Stimulated activated memory B cell treated with anti-CD40 and anti-IgM and Interleukin-4, amounts not matched to agents 10 μg/mL and 1 μg/mL and 100 μg/mL, for 72 hours (primary cell): Measurements from ENCODE around the gene NUP37.

ENCODE experiments used
- ATAC-seq: fragments of 150-1000 bp; cut with Tn5 transposase; 2 replicates; pipeline ENCODE4 v1.10.0; 2021
- H3K27ac Mint-ChIP-seq: one replicate; pipeline ENCODE4 v1.8.0; 2022; ENCODE audit warnings: mild to moderate bottlenecking, mixed read lengths
- H3K27me3 Mint-ChIP-seq: one replicate; pipeline ENCODE4 v1.8.0; 2022; ENCODE audit warnings: mixed read lengths
- H3K36me3 Mint-ChIP-seq: one replicate; pipeline ENCODE4 v1.8.0; 2022; ENCODE audit warnings: mixed read lengths
- H3K4me1 Mint-ChIP-seq: one replicate; pipeline ENCODE4 v1.8.0; 2022; ENCODE audit warnings: mixed read lengths
- H3K4me3 Mint-ChIP-seq: one replicate; pipeline ENCODE4 v1.8.0; 2022; ENCODE audit warnings: mild to moderate bottlenecking, moderate library complexity, mixed read lengths
- H3K9me3 Mint-ChIP-seq: one replicate; pipeline ENCODE4 v1.8.0; 2022; ENCODE audit warnings: mixed read lengths

NUP37 gene

DNA sequence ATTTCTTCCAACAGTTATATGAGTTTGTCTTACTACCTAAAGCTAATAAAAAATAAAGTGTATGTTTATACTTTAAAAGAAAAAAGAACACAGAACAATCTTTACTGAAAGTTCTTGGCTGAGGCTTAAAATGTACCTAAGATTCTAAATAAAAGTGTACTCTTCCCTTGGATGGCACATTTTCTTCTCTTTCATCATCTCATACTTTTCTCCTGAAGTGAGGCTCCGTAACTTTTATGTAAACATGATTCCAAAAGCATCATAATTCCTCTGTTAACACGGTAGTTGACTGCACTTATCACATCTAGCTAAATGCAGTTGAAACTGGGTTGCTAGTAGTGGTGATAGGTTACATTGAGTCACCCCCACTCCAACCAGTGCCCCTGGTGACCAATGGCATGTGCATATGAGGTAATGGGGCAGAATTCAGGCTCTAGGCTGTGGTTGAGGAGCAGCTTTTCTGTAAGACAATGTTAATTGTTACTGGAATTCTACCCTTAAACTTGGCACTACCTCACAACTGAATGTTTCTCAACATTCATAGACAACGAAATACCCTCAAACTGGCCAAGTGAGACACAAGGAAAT, 96.5 kb downstream of the NUP37 start:
- ATAC-seq, result no peak
- no peak overlapping the region for H3K4me3 Mint-ChIP-seq
- no peaks in the 10 kb centered on the region for H3K9me3 Mint-ChIP-seq
- H3K27me3 Mint-ChIP-seq, result no peaks in the 10 kb centered on the region
- H3K27ac Mint-ChIP-seq, result no peak overlapping the region
- H3K36me3 Mint-ChIP-seq, result peaks cover 43% of the 10 kb centered on the region
- H3K4me1 Mint-ChIP-seq, result no peaks in the 10 kb centered on the region
